CD1c-positive myeloid dendritic cell (primary cell): ENCODE results near the gene DCT.

ENCODE experiments used
- DNase-seq: peaks from one replicate; pipeline ENCODE4 v3.0.0-alpha.2; 2016; ENCODE audit errors: extremely low spot score

The DCT gene

DNA sequence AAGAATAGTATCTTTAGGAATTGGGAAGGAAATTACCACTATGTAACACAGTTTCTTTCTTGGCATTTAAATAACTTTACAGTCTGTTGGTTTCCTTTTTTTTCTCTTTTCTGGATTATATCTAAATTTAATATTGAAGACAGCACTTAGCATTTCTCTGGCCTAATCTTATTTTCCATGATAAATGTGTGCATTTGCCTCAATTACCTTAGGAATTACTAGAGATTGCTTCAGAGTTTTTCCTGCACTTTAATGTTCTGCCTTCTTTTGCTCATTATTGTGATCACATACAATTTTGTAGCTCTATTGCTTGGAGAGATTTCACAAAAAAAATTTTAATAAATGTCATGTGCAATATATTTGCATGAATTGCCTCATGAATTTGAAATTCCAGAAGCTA lies 25.1 kb downstream of the DCT start:
- no peak for DNase-seq

DNA sequence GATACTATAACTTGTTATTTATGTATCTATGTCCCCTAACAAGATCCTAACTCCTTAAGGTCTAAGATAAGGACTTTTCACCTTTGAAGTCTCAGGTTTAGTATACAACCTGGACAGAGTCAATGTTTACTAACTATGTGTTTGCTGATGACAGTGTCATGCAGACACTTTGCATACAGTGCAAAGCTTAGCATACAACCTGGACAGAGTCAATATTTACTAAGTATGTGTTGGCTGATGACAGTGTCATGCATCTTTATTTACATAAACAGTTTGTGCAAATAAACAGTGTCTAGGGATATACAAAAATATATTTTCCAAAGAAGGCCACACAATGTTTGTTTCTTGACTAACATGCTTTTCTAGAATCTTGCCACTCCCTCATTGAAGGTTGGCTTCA lies 34.7 kb downstream of the DCT start:
- no peak for DNase-seq

DNA sequence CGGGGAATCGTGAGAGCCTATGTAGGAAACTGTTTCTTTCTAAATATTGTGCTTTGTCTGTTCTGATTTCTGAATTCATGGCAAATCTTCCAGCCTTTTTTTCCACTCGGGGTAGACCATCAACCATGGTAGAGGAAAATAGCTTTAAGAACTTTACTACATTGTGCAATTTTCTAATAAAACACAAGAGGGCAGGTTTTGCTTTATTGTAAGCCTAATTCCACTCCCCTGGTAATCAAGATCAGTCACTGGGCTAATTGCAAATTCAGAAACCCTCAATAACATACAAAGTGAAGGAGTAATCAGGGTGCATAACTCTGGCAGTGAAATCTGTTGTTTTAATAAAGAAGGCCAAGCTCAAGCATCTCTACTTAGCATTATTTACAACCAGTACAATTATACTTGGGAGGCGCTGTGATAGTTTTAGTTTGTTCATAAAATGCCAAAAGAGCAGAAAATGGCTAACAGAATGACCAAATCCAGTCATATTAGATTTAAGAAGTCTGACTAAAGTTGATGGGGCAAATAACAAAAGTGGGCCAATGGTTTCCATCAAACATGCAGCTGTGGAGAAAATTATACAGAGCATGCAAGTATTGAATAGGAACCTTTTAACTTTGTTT lies 43.8 kb downstream of the DCT start:
- peak; percentile 49 for DNase-seq

DNA sequence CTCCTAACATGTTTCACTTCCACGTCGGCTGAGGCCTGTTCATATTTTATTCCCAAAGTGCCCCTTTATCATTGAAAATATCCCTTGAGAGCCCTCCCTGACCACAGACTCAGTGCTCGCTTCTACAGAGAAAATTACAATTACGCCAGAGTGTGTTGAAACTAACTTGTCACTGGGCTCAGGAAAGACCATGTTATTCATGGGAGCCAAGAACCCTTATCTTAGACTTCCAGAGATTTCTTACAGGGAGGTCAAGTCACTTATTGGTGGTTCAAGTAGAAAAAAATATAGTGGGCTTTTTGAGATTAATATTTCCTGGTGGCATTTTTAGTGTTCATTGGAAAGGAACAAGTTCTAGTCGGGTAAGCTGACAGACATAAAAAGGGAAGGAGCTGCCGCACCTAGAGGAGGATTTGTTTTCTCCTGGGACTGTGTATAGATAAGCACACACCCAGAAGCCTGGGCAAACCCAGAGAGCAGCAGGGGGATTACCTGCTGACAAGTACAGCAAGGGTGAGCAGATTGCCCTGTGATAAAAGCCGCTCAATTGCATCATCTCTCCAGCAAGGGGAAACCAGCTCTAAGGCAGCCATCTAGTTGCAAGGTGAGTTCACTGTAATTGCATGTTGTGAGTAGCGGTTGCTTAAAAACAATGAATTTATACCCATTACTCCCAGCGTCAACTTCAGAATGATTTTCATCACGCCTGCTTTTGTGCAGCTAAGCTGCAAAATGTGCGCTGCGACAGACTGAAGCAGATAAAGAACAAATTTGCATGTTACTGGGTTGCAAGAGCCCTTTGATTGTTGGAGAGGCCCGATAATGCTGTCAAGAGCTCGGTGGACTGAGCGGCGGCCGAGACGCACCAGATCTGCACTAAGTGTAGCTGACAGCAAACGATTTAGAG lies 46.2 kb downstream of the DCT start:
- DNase-seq: no peak

DNA sequence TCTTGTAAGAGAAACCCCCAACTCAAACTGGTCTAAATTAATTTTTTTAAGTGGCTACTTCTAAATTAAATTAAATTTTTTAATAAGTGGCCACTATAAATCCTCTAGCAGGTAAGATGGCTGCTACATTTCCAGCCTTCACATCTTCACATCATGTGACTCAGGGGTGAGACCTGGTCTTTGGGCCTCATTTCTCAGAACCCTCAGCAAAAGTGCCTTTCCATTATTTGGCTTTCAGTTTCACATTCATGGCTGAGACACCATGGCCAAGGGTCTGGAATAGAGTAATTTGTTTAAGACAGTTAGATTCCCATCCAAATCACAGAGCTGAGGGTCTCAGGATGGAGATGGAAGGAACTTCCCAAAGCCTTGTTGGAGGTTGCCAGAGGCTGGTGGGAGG lies 47.5 kb downstream of the DCT start:
- DNase-seq: no peak

DNA sequence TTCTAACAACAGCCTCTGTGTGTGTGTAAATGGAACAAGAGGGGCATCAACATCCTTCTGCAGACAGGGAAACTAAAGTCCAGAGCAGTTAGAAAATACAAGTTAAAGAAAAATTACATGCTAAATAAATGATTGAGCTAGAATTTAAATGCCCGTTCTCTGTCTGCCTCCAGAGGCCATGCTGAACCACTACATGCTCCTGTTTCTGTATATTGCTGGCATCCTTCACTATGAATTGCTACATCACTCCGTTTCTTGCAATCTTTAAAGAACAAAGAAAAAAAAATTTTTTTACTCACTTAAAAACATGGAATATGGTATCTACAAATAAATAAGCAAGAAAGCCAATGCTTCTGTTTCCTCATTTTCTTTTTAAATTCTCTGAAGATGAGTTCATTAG lies 47.9 kb downstream of the DCT start:
- DNase-seq: no peak

DNA sequence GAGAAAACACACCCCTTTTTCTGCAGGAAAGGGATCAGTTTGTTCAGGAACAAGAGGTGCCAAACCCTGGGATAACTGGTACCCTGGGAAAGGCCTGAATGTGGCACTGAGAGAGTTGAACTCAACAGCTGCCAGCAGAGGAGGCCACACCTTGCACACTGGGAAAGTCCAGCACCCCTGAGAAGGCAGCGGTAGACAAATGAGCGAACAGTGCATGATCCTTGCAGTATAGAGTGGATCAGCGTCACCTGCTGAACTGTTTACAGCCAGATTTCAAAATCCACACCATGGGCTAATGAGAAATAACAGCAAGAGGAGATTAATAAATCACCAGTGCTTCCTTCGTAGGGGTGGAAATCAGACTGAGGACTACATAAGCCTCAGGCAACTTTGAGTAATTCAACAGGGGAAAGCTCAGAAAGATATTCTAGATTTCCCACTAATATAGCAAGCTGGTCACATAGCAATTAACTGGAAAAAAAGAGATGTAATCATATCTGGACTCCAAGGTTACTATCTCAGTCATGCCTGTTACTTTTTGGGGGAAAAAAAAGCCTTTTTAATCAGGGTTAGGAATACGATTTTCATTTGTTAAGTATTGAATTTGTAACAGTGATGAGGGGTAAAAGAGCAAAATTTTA lies 52.0 kb downstream of the DCT start:
- no peak for DNase-seq

DNA sequence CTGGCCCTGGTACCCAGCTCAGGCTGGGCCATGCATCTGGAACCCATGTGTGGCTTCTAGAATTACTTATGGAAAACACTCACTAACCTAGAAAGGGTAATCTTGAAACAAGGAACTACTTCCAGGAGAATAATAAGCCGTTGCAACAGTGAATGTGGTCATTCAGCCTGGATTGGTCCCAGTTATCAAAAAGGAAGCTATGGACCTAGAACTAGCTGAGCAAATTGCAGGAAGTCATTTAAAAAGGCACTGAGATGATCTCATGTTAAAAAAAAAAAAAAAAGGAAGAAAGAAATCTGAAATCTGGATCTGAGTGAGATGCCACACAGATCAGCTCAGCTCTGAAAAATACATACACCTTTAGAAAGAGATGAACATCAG lies 59.6 kb downstream of the DCT start:
- peak; percentile 64 for DNase-seq

DNA sequence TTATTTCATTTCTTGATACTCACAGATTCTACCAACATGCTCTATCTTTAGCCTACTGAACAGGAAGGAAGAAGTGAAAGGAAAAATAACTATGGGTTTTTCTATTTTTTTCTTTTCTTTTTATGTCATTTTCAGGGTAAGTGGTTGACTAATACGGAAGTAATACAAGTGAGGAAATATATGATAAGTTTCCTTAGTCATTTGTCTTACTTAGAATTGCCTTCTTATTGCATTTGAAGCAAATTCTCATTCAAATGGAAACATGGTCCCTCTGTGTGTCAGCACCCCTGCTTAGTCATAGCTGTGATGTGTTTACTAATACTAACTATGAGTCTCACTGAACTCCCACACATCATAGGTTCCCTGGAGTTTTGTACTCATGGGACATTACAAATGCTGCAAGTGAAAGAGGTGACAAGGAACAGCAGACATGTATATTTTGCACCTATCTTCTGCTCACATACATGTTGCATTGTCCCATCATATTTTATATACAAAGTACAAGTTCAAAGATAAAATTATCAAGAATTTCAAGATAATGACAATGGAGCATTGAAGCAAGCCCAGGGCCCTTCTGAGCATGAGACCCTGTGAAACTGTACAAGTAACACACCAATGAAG lies 60.1 kb downstream of the DCT start:
- peak; percentile 73 for DNase-seq

DNA sequence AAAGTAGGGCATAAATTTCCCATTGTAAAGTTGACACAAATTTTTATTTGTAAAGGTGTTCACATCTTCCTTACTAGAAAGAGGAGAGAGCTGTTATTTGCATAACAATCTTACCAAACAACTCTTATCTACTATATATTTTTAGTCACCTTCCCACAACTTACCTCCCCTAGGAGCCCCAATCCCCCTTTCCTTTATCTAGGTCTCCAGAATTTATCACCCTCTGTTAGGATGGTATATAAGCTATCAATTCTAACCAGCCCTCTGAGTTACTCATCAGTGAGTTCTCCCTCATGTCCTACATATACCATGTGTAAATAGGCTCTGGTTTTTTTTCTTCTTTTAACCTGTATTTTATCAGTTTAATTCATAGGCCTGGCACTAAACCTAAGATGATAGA lies 62.2 kb downstream of the DCT start:
- DNase-seq: no peak

DNA sequence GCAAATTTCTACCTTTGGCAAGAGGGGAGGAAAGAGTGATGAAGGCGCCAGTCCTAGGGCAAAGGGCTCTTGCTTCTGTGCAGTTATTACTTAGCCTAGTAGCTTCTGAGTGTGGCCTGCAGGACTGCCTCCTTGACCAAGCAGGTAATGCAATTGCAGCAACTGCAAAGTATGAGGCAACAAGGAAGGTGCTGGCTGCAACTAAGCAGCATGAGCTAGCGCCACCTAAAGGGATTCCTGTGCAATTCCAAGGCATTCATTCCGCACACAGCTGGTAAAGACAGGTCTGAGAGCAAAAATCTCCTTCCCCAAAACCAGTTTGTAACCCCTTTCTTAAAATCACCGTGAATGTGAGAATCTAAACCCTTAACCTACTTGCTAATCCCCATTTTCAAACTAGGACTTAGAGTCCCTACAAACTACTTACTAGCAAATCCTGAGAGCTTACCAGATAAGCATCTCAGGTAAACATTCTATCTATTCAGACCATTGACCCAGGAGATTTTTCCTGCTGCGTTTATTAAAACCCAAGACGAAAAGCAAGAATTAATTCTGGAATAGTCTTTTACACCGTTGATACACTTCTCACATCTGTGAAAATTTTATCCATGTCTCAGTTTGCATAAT lies 62.9 kb downstream of the DCT start:
- no peak for DNase-seq

DNA sequence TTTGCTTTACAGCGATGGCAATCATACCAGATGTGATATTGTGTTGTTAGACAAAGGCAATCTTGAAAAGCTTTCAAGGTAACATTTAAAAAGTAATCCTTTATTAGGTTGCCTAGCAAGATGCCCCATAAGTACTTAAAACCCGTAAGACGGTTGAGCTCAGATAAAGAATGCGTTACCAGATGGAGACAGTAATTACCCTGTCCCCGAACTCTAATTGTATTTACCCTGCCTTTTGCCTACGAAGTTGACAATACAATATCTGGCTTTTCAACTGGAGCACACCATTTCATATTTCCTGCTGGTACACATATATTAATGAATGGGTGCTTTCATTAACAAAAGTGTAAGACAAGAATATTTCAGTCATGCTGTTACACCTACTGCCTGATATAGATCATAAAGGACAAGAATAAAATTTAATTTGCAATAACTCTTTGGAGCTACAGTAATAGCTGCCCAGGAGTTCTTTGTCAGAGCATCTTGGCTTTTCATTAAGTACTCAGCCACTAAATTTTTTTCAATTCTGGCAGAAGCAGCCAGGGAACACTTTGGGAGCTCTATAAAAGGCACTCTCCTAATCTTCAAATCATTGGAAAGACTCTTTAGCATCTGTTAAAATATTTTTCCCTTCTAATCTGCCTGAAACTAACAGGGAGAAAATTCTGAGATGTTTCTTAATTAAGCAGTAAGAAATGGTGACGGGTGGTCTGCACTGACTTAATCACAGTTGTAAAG lies 63.8 kb downstream of the DCT start:
- DNase-seq: no peak

DNA sequence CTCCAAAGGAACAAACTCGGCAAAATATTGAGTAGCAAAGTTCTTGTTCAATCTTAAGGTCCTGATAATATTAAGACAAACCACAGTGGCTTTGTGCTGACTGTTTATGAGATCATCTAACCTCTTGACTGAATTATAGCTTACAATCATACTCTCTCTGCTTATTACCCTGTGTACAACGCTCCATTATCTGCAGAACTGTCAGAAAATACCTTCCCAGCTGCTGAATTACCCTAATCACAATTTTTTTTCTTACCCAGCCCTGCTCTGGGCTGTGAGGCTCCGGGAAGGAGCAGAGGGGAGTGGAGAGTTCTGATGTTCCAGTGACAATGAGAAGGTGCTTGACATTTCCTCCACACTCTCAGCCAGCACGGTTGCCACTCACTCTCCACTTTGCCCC lies 64.8 kb downstream of the DCT start:
- no peak for DNase-seq

DNA sequence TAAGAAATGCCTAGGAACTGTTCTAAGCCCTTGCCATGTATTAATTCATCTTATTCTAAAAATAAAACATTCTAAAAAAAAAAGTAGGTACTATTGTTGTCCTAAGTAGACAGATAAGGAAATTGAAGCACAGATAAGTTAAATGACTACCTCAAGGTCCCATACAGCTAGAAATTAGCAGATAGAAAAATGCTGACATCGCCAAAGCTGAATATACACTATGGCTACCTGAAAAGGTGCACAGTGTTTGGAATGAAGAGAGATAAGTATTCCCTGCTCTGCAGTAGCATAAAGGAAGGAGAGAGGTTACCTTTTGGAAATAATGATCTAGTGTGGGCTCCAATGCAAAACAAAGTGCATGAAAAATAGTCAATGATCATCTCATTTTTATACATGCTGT lies 65.3 kb downstream of the DCT start:
- no peak for DNase-seq

DNA sequence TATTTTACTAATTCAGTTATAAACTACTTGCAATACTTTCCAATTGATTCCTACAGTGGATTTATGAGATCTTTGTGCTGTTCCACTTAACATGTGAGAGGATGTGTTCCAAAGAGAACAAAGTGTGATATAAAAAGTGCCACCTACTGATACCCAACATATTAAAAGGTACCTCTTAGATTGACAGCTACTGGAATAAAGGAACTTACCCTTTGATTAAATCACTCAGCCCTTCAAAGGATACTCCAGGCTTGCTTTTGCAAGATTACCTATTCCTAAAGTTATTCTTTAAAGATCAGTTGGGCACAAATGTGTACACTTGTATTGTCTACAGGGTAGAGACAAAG lies 65.9 kb downstream of the DCT start:
- no peak for DNase-seq

DNA sequence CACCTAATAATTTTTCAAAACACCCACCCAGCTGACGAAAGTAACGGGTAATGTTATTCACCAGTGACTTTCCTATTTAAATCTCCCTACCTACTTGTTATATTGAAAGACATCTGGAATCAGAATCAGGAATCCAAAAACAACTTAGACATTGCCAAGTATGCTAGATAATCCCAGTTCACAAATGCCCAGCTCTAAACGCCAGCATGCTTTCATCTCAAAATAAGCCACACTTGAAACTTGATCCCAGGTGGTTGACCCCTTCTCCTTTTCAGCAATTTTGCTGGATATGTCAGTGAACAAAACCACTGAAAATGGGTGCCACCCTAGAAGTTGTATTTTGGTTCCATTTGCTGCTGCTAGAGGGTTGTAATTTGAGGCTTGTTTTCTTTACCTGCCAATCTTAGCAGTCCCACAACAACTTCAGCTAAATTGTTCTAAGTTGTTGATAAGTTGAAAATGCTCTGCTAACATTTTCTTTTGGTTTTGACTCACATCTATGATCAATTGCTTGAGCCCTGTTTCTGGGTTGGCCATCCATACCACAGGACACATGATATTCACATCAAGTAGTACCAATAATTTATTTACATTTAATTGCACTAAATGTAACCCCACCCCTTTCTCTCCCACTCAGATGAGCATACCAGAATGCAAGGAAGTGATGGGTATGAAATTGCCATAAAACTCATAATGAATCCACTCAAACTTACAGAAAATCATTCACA lies 66.4 kb downstream of the DCT start:
- no peak for DNase-seq

DNA sequence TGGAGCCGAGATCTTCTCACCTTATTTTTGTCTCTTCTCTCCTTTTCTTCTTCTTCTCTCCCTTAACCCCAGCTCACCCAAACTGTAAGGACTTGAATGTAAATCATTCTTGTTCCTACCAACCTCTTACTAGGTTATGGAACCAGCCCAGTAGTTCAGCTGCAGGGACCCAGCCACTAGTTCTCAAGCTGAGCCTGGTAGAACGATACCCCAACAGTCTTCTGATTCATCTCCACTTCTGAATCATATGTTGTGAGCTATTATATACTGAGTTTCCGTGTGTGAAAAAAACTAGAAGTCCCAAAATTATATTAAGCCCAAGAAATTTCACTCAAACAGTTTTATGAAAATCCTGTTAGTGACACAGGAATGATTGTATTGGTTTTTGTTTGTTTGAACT lies 67.7 kb downstream of the DCT start:
- DNase-seq: no peak

DNA sequence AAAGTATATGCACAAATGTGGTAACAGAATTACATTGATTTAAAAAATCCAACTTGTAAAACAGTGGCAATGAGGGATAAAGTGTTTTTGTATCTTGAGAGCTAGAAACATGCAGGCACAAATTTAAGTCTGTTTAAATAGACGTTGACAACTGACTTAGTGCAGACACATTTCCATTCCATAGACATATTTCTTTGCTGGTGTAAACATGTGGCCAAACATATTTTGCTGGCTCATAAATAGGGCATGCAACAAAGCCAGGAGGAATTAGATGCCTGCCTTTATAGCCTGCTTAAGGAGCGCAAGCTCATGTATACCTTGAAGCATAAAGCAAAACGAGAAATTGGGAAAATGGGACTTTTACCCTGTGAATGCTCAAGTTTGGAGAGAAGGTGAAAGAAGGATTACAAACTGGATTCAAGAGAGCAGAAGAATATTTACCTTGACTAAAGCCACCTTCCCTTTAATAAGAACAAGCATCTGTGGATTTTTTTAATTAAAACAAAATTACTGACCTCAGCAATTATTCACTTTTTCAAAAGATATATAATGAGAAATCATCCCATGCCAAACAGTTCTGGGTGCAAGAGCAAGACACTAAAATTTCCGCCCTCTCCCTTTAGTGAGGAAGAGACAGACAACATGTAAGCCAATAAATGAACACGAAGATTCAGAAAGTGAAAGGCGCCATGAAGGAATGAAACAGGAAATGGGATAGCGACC lies 71.0 kb downstream of the DCT start:
- DNase-seq: no peak

DNA sequence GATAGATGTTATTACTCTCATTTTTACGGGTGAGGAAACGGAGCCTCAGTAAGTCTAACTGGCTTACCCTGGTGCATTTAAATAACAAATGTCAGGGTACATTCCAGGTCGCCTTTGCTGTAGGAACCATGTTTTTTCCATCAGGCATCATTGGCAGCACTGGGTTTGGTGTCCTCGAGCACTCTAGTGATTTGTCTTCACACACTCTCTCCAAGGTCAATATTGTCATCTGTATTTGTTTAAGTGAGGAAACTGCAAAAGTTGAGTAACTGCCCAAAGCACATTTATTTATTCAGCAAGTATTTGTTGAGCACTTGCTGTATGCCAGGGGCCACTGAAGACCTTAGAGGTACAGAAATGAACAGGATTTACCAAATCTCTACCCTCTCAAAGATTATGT lies 78.6 kb downstream of the DCT start:
- DNase-seq: no peak

DNA sequence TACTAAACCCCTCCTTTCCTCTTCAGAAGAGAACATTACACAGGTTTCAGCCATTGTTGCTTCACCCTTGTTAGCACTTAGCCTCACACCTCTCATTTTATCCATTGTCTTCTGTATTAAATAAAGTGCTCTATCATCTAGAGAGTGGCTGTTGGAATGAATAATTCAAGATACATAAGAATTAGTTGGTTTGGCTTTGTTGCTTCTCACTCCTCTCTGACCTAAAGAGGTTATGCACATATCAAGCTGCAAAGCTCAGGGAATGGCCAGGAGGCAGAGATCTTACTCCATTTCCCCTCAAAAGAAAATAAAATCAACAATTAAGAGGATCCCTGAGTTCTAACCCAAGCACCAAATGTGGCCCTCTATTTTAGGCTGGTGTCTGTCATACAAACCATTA lies 79.7 kb downstream of the DCT start:
- no peak for DNase-seq
